ENCODE results near the gene UBR2.
"Not testable (repeated sequence)": the region's sequence is repeated elsewhere in the genome, so short reads cannot be mapped to it uniquely, and the experiment has no call there.

UBR2 gene

GRCh38 chr6:42567237-42567636 is 3.4 kb downstream of the UBR2 start:
- H3K79me1 ChIP-seq (replicated peaks; ENCODE audit: low read length, poor library complexity, severe bottlenecking); H2BK12ac ChIP-seq (ENCODE audit: low read length in 2 of 2); DNase-seq; H2AK5ac ChIP-seq (ENCODE audit: low read length, severe bottlenecking); H3K27me3 ChIP-seq (ENCODE audit: control insufficient read depth in 1 of 2, insufficient read depth in 1 of 2, low read length in 2 of 2); H3K23ac ChIP-seq (ENCODE audit: low read length in 2 of 2); H3K27ac ChIP-seq (ENCODE audit: low read length, poor library complexity, severe bottlenecking); H3K4me2 ChIP-seq (ENCODE audit: low read length, poor library complexity, severe bottlenecking); H3K36me3 ChIP-seq (ENCODE audit: control insufficient read depth in 1 of 2, insufficient read depth in 2 of 2, low read depth in 1 of 2, low read length in 2 of 2); H3K18ac ChIP-seq (ENCODE audit: low read depth in 1 of 2, low read length in 2 of 2); H4K91ac ChIP-seq (ENCODE audit: low read length); H3K4ac ChIP-seq (ENCODE audit: low read depth in 1 of 2, low read length in 2 of 2); H3K4me1 ChIP-seq (ENCODE audit: control insufficient read depth, insufficient read depth, low read depth, low read length); H3K9me3 ChIP-seq (ENCODE audit: control insufficient read depth, low read length); H2BK15ac ChIP-seq (ENCODE audit: low read depth, poor library complexity, severe bottlenecking); H3K14ac ChIP-seq (ENCODE audit: low read length in 2 of 2); H2AFZ ChIP-seq (ENCODE audit: low read depth, low read length); H2BK5ac ChIP-seq (ENCODE audit: low read depth, low read length, poor library complexity, severe bottlenecking); H4K8ac ChIP-seq (ENCODE audit: low read length); H3K4me3 ChIP-seq (ENCODE audit: insufficient read depth in 1 of 2, low read depth in 1 of 2, low read length in 2 of 2); H3K9ac ChIP-seq (ENCODE audit: low read length); H2BK120ac ChIP-seq (ENCODE audit: low read depth, low read length): not testable (repeated sequence)
- WGBS: 72% methylated on average over 4 of the region's 4 CpGs

GRCh38 chr6:42569102-42570028 is 5.5 kb downstream of the UBR2 start:
- Histone ChIP-seq H3K4me2 (ENCODE audit: low read length, poor library complexity, severe bottlenecking) (no peak overlapping the region), H3K79me1 (replicated peaks; ENCODE audit: low read length, poor library complexity, severe bottlenecking) (peaks cover 7% of the 10 kb centered on the region), H3K9ac (ENCODE audit: low read length) (peak overlapping the region; percentile 66), H3K14ac (ENCODE audit: low read length in 2 of 2) (no peak overlapping the region), H3K4me3 (ENCODE audit: insufficient read depth in 1 of 2, low read depth in 1 of 2, low read length in 2 of 2) (peak overlapping the region in 1 of 2 experiments; percentile 7), H3K18ac (ENCODE audit: low read depth in 1 of 2, low read length in 2 of 2) (no peak overlapping the region), H3K23ac (ENCODE audit: low read length in 2 of 2) (no peak overlapping the region), H2BK5ac (ENCODE audit: low read depth, low read length, poor library complexity, severe bottlenecking) (no peak overlapping the region), H2AFZ (ENCODE audit: low read depth, low read length) (no peak overlapping the region), H3K36me3 (ENCODE audit: control insufficient read depth in 1 of 2, insufficient read depth in 2 of 2, low read depth in 1 of 2, low read length in 2 of 2) (peaks cover 0 to 17% of the 10 kb centered on the region in 2 experiments), H3K4ac (ENCODE audit: low read depth in 1 of 2, low read length in 2 of 2) (no peak overlapping the region), H2BK15ac (ENCODE audit: low read depth, poor library complexity, severe bottlenecking) (no peak overlapping the region), H2BK120ac (ENCODE audit: low read depth, low read length) (no peak overlapping the region), H4K91ac (ENCODE audit: low read length) (no peak overlapping the region), H2BK12ac (ENCODE audit: low read length in 2 of 2) (no peak overlapping the region), H3K27me3 (ENCODE audit: control insufficient read depth in 1 of 2, insufficient read depth in 1 of 2, low read length in 2 of 2) (no peaks in the 10 kb centered on the region), H2AK5ac (ENCODE audit: low read length, severe bottlenecking) (no peak overlapping the region), H3K9me3 (ENCODE audit: control insufficient read depth, low read length) (no peaks in the 10 kb centered on the region), H4K8ac (ENCODE audit: low read length) (no peak overlapping the region), H3K27ac (ENCODE audit: low read length, poor library complexity, severe bottlenecking) (no peak overlapping the region), H3K4me1 (ENCODE audit: control insufficient read depth, insufficient read depth, low read depth, low read length) (peaks cover 3% of the 10 kb centered on the region)
- DNase-seq: peak; percentile 85

- Histone ChIP-seq H3K4me3 (ENCODE audit: insufficient read depth in 1 of 2, low read depth in 1 of 2, low read length in 2 of 2) (peak overlapping the region in 1 of 2 experiments; percentile 61), H3K9ac (ENCODE audit: low read length) (peak overlapping the region; percentile 76), H3K79me1 (replicated peaks; ENCODE audit: low read length, poor library complexity, severe bottlenecking) (peaks cover 11% of the 10 kb centered on the region), H2AK5ac (ENCODE audit: low read length, severe bottlenecking) (no peak overlapping the region), H3K9me3 (ENCODE audit: control insufficient read depth, low read length) (no peaks in the 10 kb centered on the region), H3K4me2 (ENCODE audit: low read length, poor library complexity, severe bottlenecking) (no peak overlapping the region), H3K27ac (ENCODE audit: low read length, poor library complexity, severe bottlenecking) (no peak overlapping the region), H3K27me3 (ENCODE audit: control insufficient read depth in 1 of 2, insufficient read depth in 1 of 2, low read length in 2 of 2) (no peaks in the 10 kb centered on the region), H3K36me3 (ENCODE audit: control insufficient read depth in 1 of 2, insufficient read depth in 2 of 2, low read depth in 1 of 2, low read length in 2 of 2) (peaks cover 3 to 34% of the 10 kb centered on the region in 2 experiments), H3K18ac (ENCODE audit: low read depth in 1 of 2, low read length in 2 of 2) (no peak overlapping the region), H4K8ac (ENCODE audit: low read length) (no peak overlapping the region), H3K4ac (ENCODE audit: low read depth in 1 of 2, low read length in 2 of 2) (no peak overlapping the region), H3K23ac (ENCODE audit: low read length in 2 of 2) (no peak overlapping the region), H2BK120ac (ENCODE audit: low read depth, low read length) (no peak overlapping the region), H3K14ac (ENCODE audit: low read length in 2 of 2) (no peak overlapping the region), H4K91ac (ENCODE audit: low read length) (no peak overlapping the region), H2BK5ac (ENCODE audit: low read depth, low read length, poor library complexity, severe bottlenecking) (no peak overlapping the region), H2BK12ac (ENCODE audit: low read length in 2 of 2) (no peak overlapping the region), H2BK15ac (ENCODE audit: low read depth, poor library complexity, severe bottlenecking) (no peak overlapping the region), H3K4me1 (ENCODE audit: control insufficient read depth, insufficient read depth, low read depth, low read length) (no peaks in the 10 kb centered on the region), H2AFZ (ENCODE audit: low read depth, low read length) (no peak overlapping the region)
- WGBS: 79% methylated on average over 6 of the region's 7 CpGs
- peak; percentile 30 for DNase-seq
Measured at GRCh38 chr6:42571611-42572342, 7.9 kb downstream of the UBR2 start.

- Histone ChIP-seq H3K14ac (ENCODE audit: low read length in 2 of 2) (no peak overlapping the region), H2BK120ac (ENCODE audit: low read depth, low read length) (no peak overlapping the region), H4K91ac (ENCODE audit: low read length) (no peak overlapping the region), H3K4ac (ENCODE audit: low read depth in 1 of 2, low read length in 2 of 2) (no peak overlapping the region), H3K27me3 (ENCODE audit: control insufficient read depth in 1 of 2, insufficient read depth in 1 of 2, low read length in 2 of 2) (no peaks in the 10 kb centered on the region), H2BK15ac (ENCODE audit: low read depth, poor library complexity, severe bottlenecking) (no peak overlapping the region), H3K36me3 (ENCODE audit: control insufficient read depth in 1 of 2, insufficient read depth in 2 of 2, low read depth in 1 of 2, low read length in 2 of 2) (peaks cover 3 to 37% of the 10 kb centered on the region in 2 experiments), H3K79me1 (replicated peaks; ENCODE audit: low read length, poor library complexity, severe bottlenecking) (peaks cover 13% of the 10 kb centered on the region), H2BK5ac (ENCODE audit: low read depth, low read length, poor library complexity, severe bottlenecking) (no peak overlapping the region), H3K9ac (ENCODE audit: low read length) (peak overlapping the region; percentile 76), H3K4me3 (ENCODE audit: insufficient read depth in 1 of 2, low read depth in 1 of 2, low read length in 2 of 2) (no peak overlapping the region), H3K27ac (ENCODE audit: low read length, poor library complexity, severe bottlenecking) (no peak overlapping the region), H4K8ac (ENCODE audit: low read length) (no peak overlapping the region), H2BK12ac (ENCODE audit: low read length in 2 of 2) (no peak overlapping the region), H2AFZ (ENCODE audit: low read depth, low read length) (no peak overlapping the region), H3K4me2 (ENCODE audit: low read length, poor library complexity, severe bottlenecking) (no peak overlapping the region), H3K4me1 (ENCODE audit: control insufficient read depth, insufficient read depth, low read depth, low read length) (no peaks in the 10 kb centered on the region), H3K9me3 (ENCODE audit: control insufficient read depth, low read length) (no peaks in the 10 kb centered on the region), H3K23ac (ENCODE audit: low read length in 2 of 2) (no peak overlapping the region), H3K18ac (ENCODE audit: low read depth in 1 of 2, low read length in 2 of 2) (no peak overlapping the region), H2AK5ac (ENCODE audit: low read length, severe bottlenecking) (no peak overlapping the region)
- DNase-seq: no peak
- 83% methylated on average over 2 of the region's 4 CpGs for WGBS
Measured at GRCh38 chr6:42572523-42572922, 8.7 kb downstream of the UBR2 start.

Measured in mesenchymal stem cell (in vitro differentiated cells and primary cell).